ENCODE data around the gene XRCC6. TPM values are rescaled to one million over a fixed set of nuclear protein-coding genes. Genes with fewer than 3 reads are reported as not detected.

Gene XRCC6
- total and polyA plus RNA-seq, 2 of the 13 experiments (the other 11 are each of a cell fraction or from before 2014, with no cell fraction given), result 124 to 625 TPM

DNA sequence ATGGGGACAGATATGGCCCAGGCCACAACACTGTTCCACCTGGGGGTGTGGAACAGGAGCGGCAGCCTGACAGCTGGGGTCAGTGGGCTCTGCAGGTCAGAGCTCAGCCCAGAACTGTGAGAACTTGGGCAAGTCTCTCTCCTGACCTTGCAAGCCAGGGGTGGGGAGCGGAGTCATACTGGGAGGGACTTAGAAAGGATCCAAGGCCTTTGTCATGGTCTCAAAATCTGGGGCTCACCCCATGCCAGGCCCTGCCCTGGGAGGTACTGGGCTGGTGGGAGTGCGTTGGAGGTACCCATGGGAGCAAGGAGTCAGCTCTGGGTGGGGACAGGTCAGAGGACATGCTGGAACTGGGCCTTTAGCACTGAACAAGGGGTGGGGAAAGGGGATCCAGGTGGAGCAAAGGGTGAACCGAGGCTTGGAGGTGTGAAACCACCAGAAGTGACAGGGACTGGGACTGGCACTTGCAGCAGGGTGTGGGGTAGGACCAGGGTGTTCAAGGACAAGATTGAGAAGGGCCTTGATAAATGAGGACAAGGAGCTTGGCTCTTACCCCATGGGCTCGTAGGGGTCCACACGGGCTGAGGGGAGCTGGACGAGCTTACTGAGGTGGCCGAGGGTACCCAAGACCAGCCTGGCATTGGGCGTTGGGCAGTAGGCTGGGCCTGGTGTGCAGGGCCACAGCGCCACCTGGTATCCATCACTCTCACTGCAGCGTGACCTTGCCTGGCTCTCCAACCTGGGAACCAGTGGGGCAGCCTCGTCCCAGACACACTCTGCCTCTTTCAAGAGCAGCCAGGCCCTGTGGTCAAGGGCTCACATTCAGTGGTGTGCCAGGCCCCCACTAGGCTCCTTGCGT is 24.1 kb upstream of the XRCC6 start (continued):
- TF ChIP-seq ZXDC (CRISPR knock-in tag; IDR thresholded peaks at IDR 0.05) (no peak), ELF4 (CRISPR knock-in tag; IDR thresholded peaks at IDR 0.05; ENCODE audit: borderline replicate concordance) (no peak), RARA (CRISPR knock-in tag; IDR thresholded peaks at IDR 0.05) (no peak), NRL (CRISPR knock-in tag; IDR thresholded peaks at IDR 0.05; ENCODE audit: borderline replicate concordance) (no peak), ZNF724P (CRISPR knock-in tag; IDR thresholded peaks at IDR 0.05; ENCODE audit: borderline replicate concordance) (peak; percentile 44; the same call in 1 of the 2 replicates), ATF7 (IDR thresholded peaks at IDR 0.05) (no peak), ATF7 (CRISPR knock-in tag; IDR thresholded peaks at IDR 0.05) (no peak), ZNF333 (CRISPR knock-in tag; IDR thresholded peaks at IDR 0.05; ENCODE audit: borderline replicate concordance) (0 out of 2 replicates have a peak, but pooled peaks have one; percentile 53), NCOA1 (CRISPR knock-in tag; IDR thresholded peaks at IDR 0.05) (no peak), E2F5 (CRISPR knock-in tag; conservative IDR thresholded peaks at IDR 0.05) (no peak), ZMAT3 (CRISPR knock-in tag; conservative IDR thresholded peaks at IDR 0.05) (no peak), FOXK1 (CRISPR knock-in tag; IDR thresholded peaks at IDR 0.05; ENCODE audit: borderline replicate concordance, low read depth) (no peak), ZNF557 (CRISPR knock-in tag; IDR thresholded peaks at IDR 0.05) (no peak)
- TF ChIP-seq, protein P1, sequence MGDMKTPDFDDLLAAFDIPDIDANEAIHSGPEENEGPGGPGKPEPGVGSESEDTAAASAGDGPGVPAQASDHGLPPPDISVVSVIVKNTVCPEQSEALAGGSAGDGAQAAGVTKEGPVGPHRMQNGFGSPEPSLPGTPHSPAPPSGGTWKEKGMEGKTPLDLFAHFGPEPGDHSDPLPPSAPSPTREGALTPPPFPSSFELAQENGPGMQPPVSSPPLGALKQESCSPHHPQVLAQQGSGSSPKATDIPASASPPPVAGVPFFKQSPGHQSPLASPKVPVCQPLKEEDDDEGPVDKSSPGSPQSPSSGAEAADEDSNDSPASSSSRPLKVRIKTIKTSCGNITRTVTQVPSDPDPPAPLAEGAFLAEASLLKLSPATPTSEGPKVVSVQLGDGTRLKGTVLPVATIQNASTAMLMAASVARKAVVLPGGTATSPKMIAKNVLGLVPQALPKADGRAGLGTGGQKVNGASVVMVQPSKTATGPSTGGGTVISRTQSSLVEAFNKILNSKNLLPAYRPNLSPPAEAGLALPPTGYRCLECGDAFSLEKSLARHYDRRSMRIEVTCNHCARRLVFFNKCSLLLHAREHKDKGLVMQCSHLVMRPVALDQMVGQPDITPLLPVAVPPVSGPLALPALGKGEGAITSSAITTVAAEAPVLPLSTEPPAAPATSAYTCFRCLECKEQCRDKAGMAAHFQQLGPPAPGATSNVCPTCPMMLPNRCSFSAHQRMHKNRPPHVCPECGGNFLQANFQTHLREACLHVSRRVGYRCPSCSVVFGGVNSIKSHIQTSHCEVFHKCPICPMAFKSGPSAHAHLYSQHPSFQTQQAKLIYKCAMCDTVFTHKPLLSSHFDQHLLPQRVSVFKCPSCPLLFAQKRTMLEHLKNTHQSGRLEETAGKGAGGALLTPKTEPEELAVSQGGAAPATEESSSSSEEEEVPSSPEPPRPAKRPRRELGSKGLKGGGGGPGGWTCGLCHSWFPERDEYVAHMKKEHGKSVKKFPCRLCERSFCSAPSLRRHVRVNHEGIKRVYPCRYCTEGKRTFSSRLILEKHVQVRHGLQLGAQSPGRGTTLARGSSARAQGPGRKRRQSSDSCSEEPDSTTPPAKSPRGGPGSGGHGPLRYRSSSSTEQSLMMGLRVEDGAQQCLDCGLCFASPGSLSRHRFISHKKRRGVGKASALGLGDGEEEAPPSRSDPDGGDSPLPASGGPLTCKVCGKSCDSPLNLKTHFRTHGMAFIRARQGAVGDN (CRISPR knock-in tag; IDR thresholded peaks at IDR 0.05), result peak; percentile 68
- TF ChIP-seq, protein P2, sequence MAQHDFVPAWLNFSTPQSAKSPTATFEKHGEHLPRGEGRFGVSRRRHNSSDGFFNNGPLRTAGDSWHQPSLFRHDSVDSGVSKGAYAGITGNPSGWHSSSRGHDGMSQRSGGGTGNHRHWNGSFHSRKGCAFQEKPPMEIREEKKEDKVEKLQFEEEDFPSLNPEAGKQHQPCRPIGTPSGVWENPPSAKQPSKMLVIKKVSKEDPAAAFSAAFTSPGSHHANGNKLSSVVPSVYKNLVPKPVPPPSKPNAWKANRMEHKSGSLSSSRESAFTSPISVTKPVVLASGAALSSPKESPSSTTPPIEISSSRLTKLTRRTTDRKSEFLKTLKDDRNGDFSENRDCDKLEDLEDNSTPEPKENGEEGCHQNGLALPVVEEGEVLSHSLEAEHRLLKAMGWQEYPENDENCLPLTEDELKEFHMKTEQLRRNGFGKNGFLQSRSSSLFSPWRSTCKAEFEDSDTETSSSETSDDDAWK (CRISPR knock-in tag; IDR thresholded peaks at IDR 0.05), result no peak
- TF ChIP-seq, protein P3, sequence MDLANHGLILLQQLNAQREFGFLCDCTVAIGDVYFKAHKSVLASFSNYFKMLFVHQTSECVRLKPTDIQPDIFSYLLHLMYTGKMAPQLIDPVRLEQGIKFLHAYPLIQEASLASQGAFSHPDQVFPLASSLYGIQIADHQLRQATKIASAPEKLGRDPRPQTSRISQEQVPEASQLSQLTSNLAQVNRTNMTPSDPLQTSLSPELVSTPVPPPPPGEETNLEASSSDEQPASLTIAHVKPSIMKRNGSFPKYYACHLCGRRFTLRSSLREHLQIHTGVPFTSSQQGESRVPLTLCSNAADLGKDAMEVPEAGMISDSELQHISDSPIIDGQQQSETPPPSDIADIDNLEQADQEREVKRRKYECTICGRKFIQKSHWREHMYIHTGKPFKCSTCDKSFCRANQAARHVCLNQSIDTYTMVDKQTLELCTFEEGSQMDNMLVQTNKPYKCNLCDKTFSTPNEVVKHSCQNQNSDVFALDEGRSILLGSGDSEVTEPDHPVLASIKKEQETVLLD (CRISPR knock-in tag; IDR thresholded peaks at IDR 0.05; ENCODE audit: low read depth), result no peak
